ENCODE data around the gene DIPK1C.

DNA sequence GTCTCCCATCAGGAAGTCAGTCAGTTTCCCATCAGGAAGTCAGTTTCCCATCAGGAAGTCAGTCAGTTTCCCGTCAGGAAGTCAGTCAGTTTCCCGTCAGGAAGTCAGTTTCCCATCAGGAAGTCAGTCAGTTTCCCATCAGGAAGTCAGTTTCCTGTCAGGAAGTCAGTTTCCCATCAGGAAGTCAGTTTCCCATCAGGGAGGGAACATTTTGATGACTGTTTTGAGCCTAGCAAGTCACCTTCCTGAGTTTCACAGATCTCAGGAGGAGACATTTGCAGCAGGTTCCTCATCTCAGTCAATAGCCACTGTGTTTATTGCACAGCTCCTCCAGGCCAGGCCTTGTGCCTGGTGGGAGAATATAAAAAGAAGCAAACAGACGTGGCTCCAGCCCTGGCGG lies 31.9 kb downstream of the DIPK1C start:
- TF ChIP-seq, protein P1, sequence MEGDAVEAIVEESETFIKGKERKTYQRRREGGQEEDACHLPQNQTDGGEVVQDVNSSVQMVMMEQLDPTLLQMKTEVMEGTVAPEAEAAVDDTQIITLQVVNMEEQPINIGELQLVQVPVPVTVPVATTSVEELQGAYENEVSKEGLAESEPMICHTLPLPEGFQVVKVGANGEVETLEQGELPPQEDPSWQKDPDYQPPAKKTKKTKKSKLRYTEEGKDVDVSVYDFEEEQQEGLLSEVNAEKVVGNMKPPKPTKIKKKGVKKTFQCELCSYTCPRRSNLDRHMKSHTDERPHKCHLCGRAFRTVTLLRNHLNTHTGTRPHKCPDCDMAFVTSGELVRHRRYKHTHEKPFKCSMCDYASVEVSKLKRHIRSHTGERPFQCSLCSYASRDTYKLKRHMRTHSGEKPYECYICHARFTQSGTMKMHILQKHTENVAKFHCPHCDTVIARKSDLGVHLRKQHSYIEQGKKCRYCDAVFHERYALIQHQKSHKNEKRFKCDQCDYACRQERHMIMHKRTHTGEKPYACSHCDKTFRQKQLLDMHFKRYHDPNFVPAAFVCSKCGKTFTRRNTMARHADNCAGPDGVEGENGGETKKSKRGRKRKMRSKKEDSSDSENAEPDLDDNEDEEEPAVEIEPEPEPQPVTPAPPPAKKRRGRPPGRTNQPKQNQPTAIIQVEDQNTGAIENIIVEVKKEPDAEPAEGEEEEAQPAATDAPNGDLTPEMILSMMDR (IDR thresholded peaks at IDR 0.05; ENCODE audit: poor library complexity) = no peak
- no peak for TF ChIP-seq EZH2phosphoT487 (IDR thresholded peaks at IDR 0.05; ENCODE audit: low read depth, severe bottlenecking, unreplicated experiment)
- no peak for TF ChIP-seq EZH2 (IDR thresholded peaks at IDR 0.05; ENCODE audit: borderline replicate concordance)

All from hepatocyte (in vitro differentiated cells).